AG04449 (cell line): ENCODE data around the gene GPC3.
"Not testable (repeated sequence)": the region's sequence is repeated elsewhere in the genome, so short reads cannot be mapped to it uniquely, and the experiment has no call there.

Experiments
- CTCF ChIA-PET: fragments of 350-600 bp; formaldehyde crosslinking; extraction: SDS; loops from one replicate; lab custom pipeline; 2021; ENCODE audit warnings: antibody characterized with exemption; lab: Yijun Ruan, JAX
- POLR2A ChIA-PET: fragments of 400-600, 350-600 bp; formaldehyde crosslinking; extraction: SDS; loops from one replicate; lab custom pipeline; 2020; ENCODE audit warnings: antibody characterized with exemption, inconsistent platforms; lab: Yijun Ruan, JAX
- DNase-seq: peaks from one replicate; pipeline ENCODE4 v3.0.0-alpha.2; 2010; ENCODE audit warnings: low read depth, low spot score
- H3K4me3 ChIP-seq: 2 replicates; pipeline ENCODE4 v1.5.1; 2011; ENCODE audit warnings: low read depth, mild to moderate bottlenecking, control low read depth, low read length
- TF ChIP-seq, protein P1 (sequence below): IDR thresholded peaks from one replicate; pipeline ENCODE4 v1.5.1; 2011; ENCODE audit warnings: mild to moderate bottlenecking, moderate library complexity, low read length, control low read depth, inconsistent platforms; ENCODE audit not compliant: insufficient read depth; ENCODE audit errors: missing control alignments

Gene GPC3

DNA sequence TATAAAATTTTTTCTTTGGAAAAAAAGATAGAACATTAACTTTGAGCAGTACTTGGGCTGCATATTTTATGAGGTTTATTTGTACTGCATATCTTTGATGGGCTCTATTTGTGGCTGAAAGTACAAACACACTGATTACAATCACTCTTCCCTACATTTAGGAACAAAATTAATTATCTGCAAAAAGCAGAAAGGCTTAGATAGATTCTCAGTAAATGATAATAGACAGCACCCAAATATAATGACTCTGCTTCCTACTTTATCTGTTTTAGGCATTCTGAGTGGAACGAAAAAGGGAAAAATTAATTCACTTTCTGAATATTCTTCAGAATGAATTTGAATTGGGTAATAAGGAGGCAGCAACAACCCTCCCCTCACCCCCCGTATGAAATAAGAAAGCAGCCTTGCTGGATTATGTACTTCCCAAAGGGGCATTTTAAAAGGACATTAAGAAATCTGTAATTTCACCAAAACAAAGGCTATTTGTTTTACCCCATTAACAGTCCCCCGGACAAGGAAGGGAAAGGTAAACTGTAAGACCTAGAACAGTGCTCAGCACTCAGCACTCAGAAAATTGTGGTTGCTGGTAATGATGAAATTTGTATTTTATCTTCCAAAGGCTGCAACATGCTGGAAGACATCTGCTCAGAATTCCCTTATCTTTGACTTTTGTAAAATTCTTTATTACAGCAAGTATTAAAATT lies 242.6 kb downstream of the GPC3 start:
- no peak for DNase-seq
- ChIA-PET CTCF (no interaction called here), POLR2A (no interaction called here)
- TF ChIP-seq, protein P1, sequence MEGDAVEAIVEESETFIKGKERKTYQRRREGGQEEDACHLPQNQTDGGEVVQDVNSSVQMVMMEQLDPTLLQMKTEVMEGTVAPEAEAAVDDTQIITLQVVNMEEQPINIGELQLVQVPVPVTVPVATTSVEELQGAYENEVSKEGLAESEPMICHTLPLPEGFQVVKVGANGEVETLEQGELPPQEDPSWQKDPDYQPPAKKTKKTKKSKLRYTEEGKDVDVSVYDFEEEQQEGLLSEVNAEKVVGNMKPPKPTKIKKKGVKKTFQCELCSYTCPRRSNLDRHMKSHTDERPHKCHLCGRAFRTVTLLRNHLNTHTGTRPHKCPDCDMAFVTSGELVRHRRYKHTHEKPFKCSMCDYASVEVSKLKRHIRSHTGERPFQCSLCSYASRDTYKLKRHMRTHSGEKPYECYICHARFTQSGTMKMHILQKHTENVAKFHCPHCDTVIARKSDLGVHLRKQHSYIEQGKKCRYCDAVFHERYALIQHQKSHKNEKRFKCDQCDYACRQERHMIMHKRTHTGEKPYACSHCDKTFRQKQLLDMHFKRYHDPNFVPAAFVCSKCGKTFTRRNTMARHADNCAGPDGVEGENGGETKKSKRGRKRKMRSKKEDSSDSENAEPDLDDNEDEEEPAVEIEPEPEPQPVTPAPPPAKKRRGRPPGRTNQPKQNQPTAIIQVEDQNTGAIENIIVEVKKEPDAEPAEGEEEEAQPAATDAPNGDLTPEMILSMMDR: no peak
- no peak overlapping the region for H3K4me3 ChIP-seq

GRCh38 chrX:133741303-133741702 lies 244.1 kb downstream of the GPC3 start:
- CTCF ChIA-PET: no interaction called here
- no peak for DNase-seq
- TF ChIP-seq, protein P1: no peak
- H3K4me3 ChIP-seq: no peak overlapping the region
- POLR2A ChIA-PET: no interaction called here

- CTCF ChIA-PET: no interaction called here
- TF ChIP-seq, protein P1: no peak
- POLR2A ChIA-PET: no interaction called here
- no peak overlapping the region for H3K4me3 ChIP-seq
- DNase-seq: no peak
Observed at GRCh38 chrX:133726642-133727041, 258.8 kb downstream of the GPC3 start.

DNA sequence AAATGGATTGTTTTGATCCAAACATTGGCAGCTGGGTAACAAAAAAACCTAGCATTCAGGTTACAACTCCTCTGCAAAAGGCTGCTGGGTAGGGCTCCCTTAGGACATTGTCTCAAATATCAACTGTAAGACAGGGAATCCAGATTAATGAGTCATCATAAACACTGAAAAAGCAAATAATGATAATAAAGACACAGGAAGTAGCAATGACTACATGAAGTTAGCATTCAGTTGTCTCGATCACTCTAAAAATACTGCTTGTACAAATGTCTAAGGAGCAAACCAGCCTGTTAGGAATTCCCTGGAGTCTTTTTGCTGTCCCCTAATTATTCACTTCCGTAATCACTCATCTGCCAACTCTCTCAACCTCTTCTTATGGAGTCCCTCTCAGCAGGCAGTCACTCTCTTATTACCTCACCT lies 259.2 kb downstream of the GPC3 start:
- ChIA-PET POLR2A (no interaction called here), CTCF (no interaction called here)
- DNase-seq: peak; percentile 23
- no peak overlapping the region for H3K4me3 ChIP-seq
- TF ChIP-seq, protein P1: no peak

- no peak overlapping the region for H3K4me3 ChIP-seq
- ChIA-PET POLR2A (no interaction called here), CTCF (no interaction called here)
- TF ChIP-seq, protein P1: no peak
- DNase-seq: no peak
Observed at GRCh38 chrX:133723930-133724329, 261.5 kb downstream of the GPC3 start.

DNA sequence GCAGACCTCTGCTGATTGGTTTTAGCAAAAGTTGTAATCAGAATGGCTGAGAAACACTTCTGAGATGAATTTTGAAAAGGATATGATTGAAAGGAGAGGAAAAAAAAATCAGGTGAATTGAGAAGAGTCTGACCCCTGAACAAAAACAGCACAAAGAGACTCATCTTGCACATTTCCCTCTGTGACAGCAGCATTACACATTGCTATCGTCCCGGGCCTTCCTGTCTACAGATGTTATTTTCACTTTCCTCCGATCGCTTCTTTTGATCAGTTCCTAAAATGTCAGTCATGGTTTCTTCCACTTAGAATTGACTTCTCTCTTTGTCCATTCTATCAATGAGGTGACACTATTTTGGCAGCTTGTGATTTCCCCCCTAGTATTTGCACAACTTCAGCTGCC lies 262.6 kb downstream of the GPC3 start:
- no peak for DNase-seq
- ChIA-PET CTCF (no interaction called here), POLR2A (no interaction called here)
- TF ChIP-seq, protein P1: no peak
- no peak overlapping the region for H3K4me3 ChIP-seq

GRCh38 chrX:133720269-133720668 lies 265.1 kb downstream of the GPC3 start:
- H3K4me3 ChIP-seq, CTCF ChIA-PET, DNase-seq, POLR2A ChIA-PET: not testable (repeated sequence)
